HG02571 (cell line): ENCODE results near the gene RNASEL.

Experiments used
- ATAC-seq: cut with Tn5 transposase; IDR thresholded peaks from one replicate; pipeline ENCODE4 v1.9.1; 2021; ENCODE audit warnings: mild to moderate bottlenecking, moderate library complexity; ENCODE audit not compliant: unreplicated experiment

The RNASEL gene

GRCh38 chr1:182621906-182622305, 32.9 kb upstream of the RNASEL start:
- ATAC-seq: no peak

DNA sequence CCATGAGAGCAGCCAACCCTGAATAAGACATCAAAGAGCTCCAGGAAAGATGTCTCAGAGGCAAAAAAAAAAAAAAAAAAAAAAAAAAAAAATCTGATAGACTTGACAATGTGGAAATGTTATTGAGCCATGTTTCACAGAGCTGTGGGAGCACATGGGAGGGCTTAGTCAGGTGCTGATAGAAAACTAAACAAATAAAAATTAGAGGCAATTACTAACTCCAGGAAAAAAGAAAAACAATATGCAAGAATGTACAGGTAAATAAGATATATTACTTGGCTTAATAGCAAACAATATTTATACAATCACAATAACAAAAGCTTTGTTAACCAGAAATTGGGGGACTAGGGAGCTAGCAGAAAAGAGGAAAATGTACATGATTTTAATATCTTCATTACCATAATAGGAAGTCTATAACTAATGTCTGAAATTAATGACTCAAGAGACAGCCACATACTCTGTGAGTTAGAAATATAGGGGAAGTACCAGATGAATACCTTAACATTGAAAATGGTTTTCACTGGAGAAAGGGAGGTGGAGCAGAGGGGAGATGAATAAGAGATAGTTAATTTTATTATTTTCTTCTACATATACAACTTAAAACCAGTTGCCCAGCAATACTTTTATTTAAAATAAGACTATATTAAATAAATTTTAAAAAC, 32.0 kb upstream of the RNASEL start:
- no peak for ATAC-seq

DNA sequence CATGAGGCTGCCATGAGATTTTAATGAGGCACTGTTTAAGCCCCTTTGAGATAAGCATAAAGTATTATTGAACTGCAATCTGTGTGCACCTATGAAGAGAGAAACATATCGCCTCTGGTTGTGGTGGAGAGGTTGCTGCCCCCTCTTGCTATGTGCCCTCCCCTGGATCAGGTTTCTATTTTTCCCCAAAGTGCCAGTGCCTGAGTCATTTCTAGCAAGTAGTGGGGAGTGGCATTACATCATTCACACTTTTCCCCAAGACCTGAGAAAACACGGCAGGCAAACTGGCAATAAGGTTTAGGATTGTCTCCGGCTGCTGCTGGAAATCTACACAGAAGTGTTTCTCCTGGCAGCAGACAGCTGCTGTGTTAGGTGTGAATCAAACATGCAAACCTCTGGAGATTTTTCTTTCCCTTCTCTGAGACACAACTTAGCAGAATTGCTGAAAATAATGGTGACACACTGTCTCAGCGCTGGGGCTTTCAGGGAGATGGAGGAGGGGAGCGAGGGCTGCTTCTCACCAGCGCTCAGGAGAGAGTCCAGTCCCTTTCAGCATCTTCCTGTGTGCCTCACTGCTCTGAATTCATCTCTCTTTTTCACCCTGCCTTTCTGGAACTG, 28.8 kb upstream of the RNASEL start:
- ATAC-seq: no peak

GRCh38 chr1:182617014-182617429, 28.0 kb upstream of the RNASEL start:
- no peak for ATAC-seq

GRCh38 chr1:182616130-182617013, 27.3 kb upstream of the RNASEL start:
- peak; percentile 63 for ATAC-seq

- peak; percentile 11 for ATAC-seq
These were observed 26.5 kb upstream of the RNASEL start for GRCh38 chr1:182615468-182616129.

DNA sequence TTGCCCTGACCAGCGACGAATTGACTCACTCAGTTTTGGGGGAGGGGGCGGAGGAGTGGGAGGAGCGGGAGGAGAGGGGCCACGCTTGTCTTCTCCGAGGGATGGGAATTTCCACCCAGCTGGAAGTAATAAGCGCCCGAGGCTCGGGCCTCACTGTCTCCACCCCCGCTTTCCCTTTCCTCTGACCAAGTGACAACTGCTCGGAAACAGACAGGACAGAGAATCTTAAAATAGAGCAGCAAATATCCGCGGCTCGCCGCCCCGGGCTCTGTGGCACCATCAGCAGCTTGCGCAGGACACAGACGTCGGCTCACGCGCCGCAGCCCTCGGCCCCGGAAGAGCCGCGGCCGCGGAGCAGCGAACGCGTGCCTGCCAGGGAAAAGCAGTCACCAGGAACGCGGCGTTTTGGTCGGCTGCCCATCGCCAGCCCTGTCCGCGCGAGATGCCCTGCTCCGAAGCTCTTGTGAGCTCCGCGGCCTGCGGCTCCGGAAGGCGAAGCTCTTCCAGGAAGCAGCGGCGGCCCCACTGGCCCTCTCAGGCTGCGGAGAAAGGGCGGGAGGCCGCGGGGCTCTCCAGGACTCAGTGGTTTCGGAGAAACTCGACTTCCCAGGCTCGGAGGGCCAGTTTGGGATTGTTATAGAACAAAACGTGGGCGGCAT, 25.9 kb upstream of the RNASEL start:
- peak; percentile 42 for ATAC-seq

DNA sequence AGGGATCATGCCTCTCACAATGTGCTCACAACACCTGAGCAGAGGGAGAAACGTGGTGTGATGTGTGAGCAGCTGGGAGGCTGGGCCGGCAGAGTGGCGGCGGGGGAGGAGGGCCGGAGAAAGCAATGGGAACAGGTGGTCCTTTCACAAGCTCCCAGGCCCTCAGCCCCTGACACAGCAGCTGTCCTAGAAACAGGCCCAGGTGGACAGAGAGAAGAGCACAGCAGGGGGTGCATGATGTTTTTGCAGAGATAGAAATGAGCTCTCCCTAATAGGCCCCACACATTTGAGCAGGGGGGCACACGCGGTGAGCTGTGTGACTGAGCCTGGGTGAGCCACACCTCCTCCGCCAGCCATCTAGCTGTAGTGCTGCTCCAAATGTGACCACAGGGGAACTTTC, 22.7 kb upstream of the RNASEL start:
- no peak for ATAC-seq

GRCh38 chr1:182611326-182611725, 22.3 kb upstream of the RNASEL start:
- ATAC-seq: no peak

DNA sequence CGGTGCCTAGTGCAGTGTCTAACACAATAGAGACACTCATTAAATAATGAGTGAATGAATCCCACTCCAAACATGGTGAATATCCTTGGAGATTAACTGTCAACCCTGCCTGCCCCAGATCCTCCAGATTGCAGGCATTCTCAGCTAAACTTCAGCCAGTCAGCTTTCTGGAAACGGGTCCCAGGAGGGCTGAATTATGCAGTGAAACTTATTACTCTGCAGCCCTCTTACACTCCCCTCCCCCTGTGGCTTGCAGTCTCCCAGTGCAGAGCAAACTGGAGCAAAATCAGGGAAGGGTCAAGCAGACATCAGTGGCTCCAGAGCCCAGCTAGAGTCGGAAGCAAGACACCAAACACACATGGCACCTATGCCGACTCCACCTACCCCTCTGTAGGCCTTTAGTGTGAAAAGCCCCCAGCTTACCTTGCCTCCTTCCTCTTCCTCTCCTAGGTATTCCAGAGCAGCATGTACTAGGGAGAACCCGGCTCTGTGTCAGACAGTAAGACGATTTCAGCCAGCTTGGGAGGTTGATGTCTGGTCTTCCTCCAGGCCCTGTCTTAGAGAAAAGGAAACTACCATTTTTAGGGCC, 21.6 kb upstream of the RNASEL start:
- no peak for ATAC-seq

GRCh38 chr1:182608845-182609610, 20.0 kb upstream of the RNASEL start:
- no peak for ATAC-seq

- ATAC-seq: no peak
These were observed 19.2 kb upstream of the RNASEL start for GRCh38 chr1:182608236-182608635.

DNA sequence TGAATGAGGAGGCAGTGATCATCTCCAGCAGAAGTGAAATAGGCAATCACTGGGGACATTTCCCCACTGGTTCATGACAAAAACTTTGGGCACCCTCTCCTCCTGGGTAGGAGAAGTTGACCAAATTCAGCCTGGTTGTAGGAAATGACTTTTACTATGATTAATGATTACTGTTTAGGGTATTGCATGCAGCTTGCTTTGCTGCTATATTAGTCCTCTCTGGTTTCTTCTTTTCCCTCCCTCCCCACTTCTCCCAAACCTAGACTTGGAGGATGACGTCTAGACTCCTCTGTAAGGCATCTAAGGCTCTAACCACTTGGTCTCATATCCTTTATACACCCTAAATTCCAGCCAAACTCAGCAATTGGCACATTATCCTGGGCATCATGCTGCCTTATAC, 18.5 kb upstream of the RNASEL start:
- no peak for ATAC-seq

GRCh38 chr1:182604175-182605164, 15.4 kb upstream of the RNASEL start, which contains the start of gene RGS16:
Gene RGS16 (minus strand): TSS chr1:182604389. CDS start chr1:182604259, 130 bp downstream.
- peak; percentile 83 for ATAC-seq

DNA sequence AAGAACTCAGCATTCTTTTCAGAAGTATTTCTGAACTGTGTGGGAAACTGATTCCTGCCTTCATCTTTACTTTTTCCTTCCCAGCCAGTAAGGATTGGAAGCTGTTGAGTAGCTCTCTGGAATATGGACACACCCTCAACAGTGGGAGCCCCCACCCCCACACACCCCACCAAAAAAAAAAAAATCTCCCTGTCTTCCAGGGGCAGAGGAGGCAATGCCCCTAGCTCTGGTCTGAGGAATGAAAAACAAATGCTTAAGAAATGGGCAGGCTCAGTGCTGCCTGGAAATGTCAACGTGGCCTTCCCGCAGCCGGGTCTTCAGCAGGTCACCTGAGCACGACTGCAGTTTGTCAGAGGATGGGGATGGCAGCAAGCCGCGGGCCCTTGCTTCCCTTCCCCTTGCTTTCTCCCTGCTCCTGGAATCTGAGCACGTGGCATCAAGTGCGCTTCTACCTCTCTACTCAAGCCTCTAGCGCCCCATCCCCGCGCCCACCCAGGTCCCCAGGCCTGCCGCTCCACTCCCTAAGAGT, 14.7 kb upstream of the RNASEL start:
- ATAC-seq: peak; percentile 4

DNA sequence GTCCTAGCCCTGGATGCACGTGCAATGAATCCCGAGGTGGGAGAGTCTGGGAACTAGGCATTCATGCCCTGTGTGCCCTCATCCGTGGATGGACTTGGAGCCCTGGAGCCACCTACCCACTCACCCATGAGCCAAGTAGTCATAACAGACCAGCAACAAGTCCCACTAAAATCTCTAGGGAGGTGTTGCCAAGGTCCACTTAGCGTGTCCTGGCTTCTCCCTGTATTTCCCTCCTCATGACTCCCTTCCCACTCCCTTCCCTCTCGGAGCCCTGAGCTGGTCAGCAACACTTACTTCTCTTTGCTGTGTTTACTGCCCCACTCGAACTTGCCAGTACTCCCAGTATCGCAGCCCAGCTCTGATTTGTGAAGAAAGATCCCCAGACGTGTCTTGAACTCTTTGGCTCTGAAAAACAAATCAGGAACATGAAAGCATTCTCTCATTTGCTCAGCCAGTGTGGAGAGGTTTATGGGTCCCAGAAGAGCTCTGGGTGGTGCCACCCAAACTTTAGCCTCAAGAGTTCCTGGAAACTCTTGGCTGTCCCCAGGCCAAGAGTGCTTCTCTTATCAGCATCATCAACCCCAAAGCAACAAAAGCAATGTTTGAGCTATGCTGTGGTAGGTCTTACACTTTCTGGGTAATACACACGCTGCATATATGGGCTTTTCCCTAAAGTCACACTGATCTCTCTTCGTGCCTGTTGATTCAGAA, 14.0 kb upstream of the RNASEL start:
- ATAC-seq: no peak

- no peak for ATAC-seq
These were observed 12.9 kb upstream of the RNASEL start for GRCh38 chr1:182601913-182602312.

DNA sequence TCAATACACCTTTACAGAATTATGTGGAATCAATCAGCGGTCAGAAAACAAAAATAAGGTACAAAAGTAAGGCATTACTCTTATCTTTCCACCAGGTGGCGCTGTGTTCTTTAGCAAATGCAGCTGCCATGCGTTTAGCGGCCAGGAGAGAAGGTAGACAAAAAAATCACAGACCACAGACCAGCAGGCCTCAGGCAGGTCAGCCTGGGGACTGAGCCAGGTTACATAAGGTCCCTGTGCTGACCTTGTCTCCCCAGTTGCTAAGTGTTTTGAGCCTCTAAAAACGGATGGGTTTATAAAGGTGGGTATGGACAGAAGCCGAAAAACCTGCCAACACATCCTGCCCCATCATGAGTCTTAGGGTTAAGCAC, 12.3 kb upstream of the RNASEL start:
- ATAC-seq: no peak
